H1 (cell line): ENCODE results near the gene ENAH. TPM values are rescaled to one million over a fixed set of nuclear protein-coding genes. Genes with fewer than 3 reads are reported as not detected.

Source experiments
- CTCF ChIP-seq, 3 experiments: IDR thresholded peaks; 1 replicate in 2 of 3; 2 replicates in 1 of 3; pipeline versions ENCODE4 v1.5.1 to v1.6.1; 2011; ENCODE audit warnings: low read length in 3 of 3, mild to moderate bottlenecking in 3 of 3, inconsistent platforms in 2 of 3, low read depth in 1 of 3, moderate library complexity in 1 of 3; ENCODE audit not compliant: insufficient read depth in 1 of 3; ENCODE audit errors: control extremely low read depth in 1 of 3
- EGR1 ChIP-seq: IDR thresholded peaks from 2 replicates; pipeline ENCODE4 v1.6.1; 2011; ENCODE audit warnings: low read depth, low read length, borderline replicate concordance
- GABPA ChIP-seq: IDR thresholded peaks from 2 replicates; pipeline ENCODE4 v1.6.1; 2011; ENCODE audit warnings: mild to moderate bottlenecking, low read length, moderate library complexity, borderline replicate concordance; ENCODE audit not compliant: insufficient read depth
- PHF8 ChIP-seq: fragments of 200-600 bp; sonication (generic); conservative IDR thresholded peaks from 2 replicates; pipeline ENCODE4 v1.7.1; 2012; ENCODE audit warnings: low read depth, mild to moderate bottlenecking, inconsistent platforms, low read length, moderate library complexity
- POU5F1 ChIP-seq: IDR thresholded peaks from 2 replicates; pipeline ENCODE4 v1.6.1; 2011; ENCODE audit warnings: low read depth, mild to moderate bottlenecking, low read length, moderate library complexity
- RAD21 ChIP-seq, 2 experiments: IDR thresholded peaks in 1 of 2; conservative IDR thresholded peaks in 1 of 2; 2 replicates each; pipeline ENCODE4 v1.6.1; 2011; ENCODE audit warnings: low read depth in 2 of 2, low read length in 2 of 2, improper control_type of control experiment in 1 of 2, inconsistent platforms in 1 of 2, mild to moderate bottlenecking in 1 of 2, moderate library complexity in 1 of 2
- RBBP5 ChIP-seq: IDR thresholded peaks from 2 replicates; pipeline ENCODE4 v1.7.1; 2012; ENCODE audit warnings: low read depth, mild to moderate bottlenecking, inconsistent platforms, low read length, moderate library complexity, borderline replicate concordance
- RNF2 ChIP-seq: fragments of 200-900, 300-1000 bp; sonication (generic); IDR thresholded peaks from 2 replicates; pipeline ENCODE4 v1.7.1; 2016; ENCODE audit warnings: borderline replicate concordance, low read depth, mild to moderate bottlenecking, antibody characterized with exemption, low read length; ENCODE audit not compliant: poor library complexity, severe bottlenecking; ENCODE audit errors: missing control alignments
- polyA plus RNA-seq, 7 experiments: library from polyadenylated mRNA; depleted of rRNA in 3 of 7; stranded (reverse) in 5 of 7; unstranded in 2 of 7; fragments of >200 nt in 5 of 7; fragments of 200-250 nt in 2 of 7; gene quantifications; 1 replicate in 5 of 7; 2 replicates in 1 of 7; 4 replicates in 1 of 7; pipeline versions ENCODE4 v1.2.1 to v1.2.3, GENCODE V29; 2011 to 2013; ENCODE audit warnings: missing spikeins in 2 of 7, mixed read lengths in 2 of 7
- total RNA-seq: library from RNA; stranded (reverse); fragmentation: NEBNext Ultra II Directional; extraction: Animal tissue kit (Norgen Biotek cat#: 25700); gene quantifications from 2 replicates; pipeline ENCODE4 v1.2.1, GENCODE V29; 2021

Gene ENAH
- total and polyA plus RNA-seq, 2 of the 8 experiments (the other 6 are each of a cell fraction or from before 2014, with no cell fraction given) = 39.1 to 335 TPM

- TF ChIP-seq CTCF (IDR thresholded peaks at IDR 0.05; ENCODE audit: control extremely low read depth in 1 of 3, insufficient read depth in 1 of 3, low read depth in 1 of 3, low read length in 3 of 3) (no peak), PHF8 (no peak), POU5F1 (no peak), RBBP5 (no peak), RNF2 (no peak), GABPA (no peak), EGR1 (no peak), RAD21 (IDR thresholded peaks at IDR 0.05 in 1 of 2, conservative IDR thresholded peaks at IDR 0.05 in 1 of 2; ENCODE audit: low read depth in 2 of 2, low read length in 2 of 2) (no peak)
Observed at GRCh38 chr1:225453797-225454648, 198.9 kb downstream of the ENAH start (continued).
